IMR-90 (cell line): ENCODE measurements around the gene CST7. TPM values are rescaled to one million over a fixed set of nuclear protein-coding genes. Genes with fewer than 3 reads are reported as not detected.
A peak's percentile ranks its signal among the peaks of the same experiment; 100 is the strongest.

ENCODE experiments used
- ATAC-seq: fragments of 200-7000 bp; cut with Tn5 transposase; 2 replicates; pipeline ENCODE4 v1.9.1; 2020; ENCODE audit warnings: low read depth, mild to moderate bottlenecking, moderate library complexity
- BruUV-seq: library from RNA; stranded (reverse); fragments of 400-500 nt; replicated peaks from 2 replicates; lab custom pipeline; 2021; lab: Mats Ljungman, UMichigan
- CTCF ChIA-PET: fragments of 300-600 bp; formaldehyde crosslinking; extraction: SDS; loops from one replicate; lab custom pipeline; 2021; ENCODE audit warnings: antibody characterized with exemption; lab: Yijun Ruan, JAX
- POLR2A ChIA-PET: fragments of 300-600 bp; sonication (Branson Sonifier 250); formaldehyde crosslinking; loops from one replicate; lab custom pipeline; 2022; ENCODE audit warnings: antibody characterized with exemption; ENCODE audit not compliant: unreplicated experiment; lab: Charles Lee
- DNase-seq: peaks from one replicate; pipeline ENCODE4 v3.0.0; 2013
- H2AFZ ChIP-seq: replicated peaks from 2 replicates; pipeline ENCODE3; 2013; ENCODE audit warnings: low read length, mild to moderate bottlenecking; ENCODE audit not compliant: poor library complexity
- H2AK5ac ChIP-seq: 2 replicates; pipeline ENCODE4 v1.6.1; 2013; ENCODE audit warnings: low read depth, low read length, inconsistent platforms
- H2AK9ac ChIP-seq: replicated peaks from 2 replicates; pipeline ENCODE3; 2013; ENCODE audit warnings: mild to moderate bottlenecking, low read depth, low read length, moderate library complexity; ENCODE audit not compliant: poor library complexity
- H2BK120ac ChIP-seq: 2 replicates; pipeline ENCODE4 v1.6.1; 2013; ENCODE audit warnings: low read depth, low read length, inconsistent platforms
- H2BK15ac ChIP-seq: 3 replicates; pipeline ENCODE4 v1.6.1; 2013; ENCODE audit warnings: low read depth, low read length, inconsistent platforms
- H2BK20ac ChIP-seq: 2 replicates; pipeline ENCODE4 v1.6.1; 2013; ENCODE audit warnings: low read depth, mild to moderate bottlenecking, inconsistent platforms, low read length, moderate library complexity
- H2BK5ac ChIP-seq: 2 replicates; pipeline ENCODE4 v1.6.1; 2013; ENCODE audit warnings: mild to moderate bottlenecking, low read depth, low read length, inconsistent platforms; ENCODE audit not compliant: poor library complexity, severe bottlenecking
- H3K14ac ChIP-seq: replicated peaks from 2 replicates; pipeline ENCODE4 v1.6.1; 2013; ENCODE audit warnings: low read depth, low read length, inconsistent platforms
- H3K18ac ChIP-seq: 2 replicates; pipeline ENCODE4 v1.6.1; 2013; ENCODE audit warnings: low read depth, low read length, control low read depth
- H3K23ac ChIP-seq: 2 replicates; pipeline ENCODE4 v1.6.1; 2013; ENCODE audit warnings: low read depth, low read length, inconsistent platforms
- H3K27ac ChIP-seq: 2 replicates; pipeline ENCODE4 v1.5.1; 2013; ENCODE audit warnings: mild to moderate bottlenecking, control low read depth, low read length; ENCODE audit not compliant: insufficient read depth
- H3K27me3 ChIP-seq: 2 replicates; pipeline ENCODE4 v1.6.1; 2013; ENCODE audit warnings: low read length; ENCODE audit not compliant: control insufficient read depth, insufficient read depth
- H3K36me3 ChIP-seq: 2 replicates; pipeline ENCODE4 v1.6.1; 2013; ENCODE audit warnings: low read length, mixed read lengths; ENCODE audit not compliant: control insufficient read depth, insufficient read depth
- H3K4ac ChIP-seq: 2 replicates; pipeline ENCODE4 v1.6.1; 2013; ENCODE audit warnings: low read depth, low read length, inconsistent platforms
- H3K4me1 ChIP-seq: 2 replicates; pipeline ENCODE4 v1.6.1; 2013; ENCODE audit warnings: low read length, mixed read lengths; ENCODE audit not compliant: control insufficient read depth, insufficient read depth
- H3K4me2 ChIP-seq: 2 replicates; pipeline ENCODE4 v1.6.1; 2013; ENCODE audit warnings: low read depth, mild to moderate bottlenecking, control low read depth, low read length, moderate library complexity
- H3K4me3 ChIP-seq: 2 replicates; pipeline ENCODE4 v1.5.1; 2013; ENCODE audit warnings: low read depth, mild to moderate bottlenecking, control low read depth, low read length, moderate library complexity; ENCODE audit not compliant: insufficient read depth
- H3K56ac ChIP-seq: 2 replicates; pipeline ENCODE4 v1.6.1; 2013; ENCODE audit warnings: low read length, inconsistent platforms; ENCODE audit not compliant: insufficient read depth; ENCODE audit errors: extremely low read depth
- H3K79me1 ChIP-seq, 2 experiments: 2 replicates each; pipeline ENCODE4 v1.6.1; 2013; ENCODE audit warnings: low read length in 2 of 2, inconsistent platforms in 1 of 2, low read depth in 1 of 2
- H3K9ac ChIP-seq: 2 replicates; pipeline ENCODE4 v1.6.1; 2013; ENCODE audit warnings: low read depth, low read length, control low read depth
- H3K9me1 ChIP-seq: 2 replicates; pipeline ENCODE4 v1.6.1; 2013; ENCODE audit warnings: low read length, inconsistent platforms; ENCODE audit not compliant: insufficient read depth
- H3K9me3 ChIP-seq: 2 replicates; pipeline ENCODE4 v1.6.1; 2013; ENCODE audit warnings: low read length; ENCODE audit not compliant: control insufficient read depth, insufficient read depth
- H4K20me1 ChIP-seq: 2 replicates; pipeline ENCODE4 v1.6.1; 2013; ENCODE audit warnings: low read length, inconsistent platforms; ENCODE audit not compliant: insufficient read depth
- H4K5ac ChIP-seq: 2 replicates; pipeline ENCODE4 v1.6.1; 2013; ENCODE audit warnings: mild to moderate bottlenecking, low read depth, low read length, control low read depth
- H4K8ac ChIP-seq, 2 experiments: 2 replicates each; pipeline ENCODE4 v1.6.1; 2013; ENCODE audit warnings: low read depth in 2 of 2, low read length in 2 of 2, control low read depth in 1 of 2, inconsistent platforms in 1 of 2
- H4K91ac ChIP-seq: 2 replicates; pipeline ENCODE4 v1.6.1; 2013; ENCODE audit warnings: low read depth, low read length, inconsistent platforms; ENCODE audit not compliant: insufficient read depth
- CEBPB ChIP-seq: IDR thresholded peaks from 2 replicates; pipeline ENCODE4 v1.6.1; 2012; ENCODE audit warnings: low read depth, low read length, improper control_type of control experiment
- MAZ ChIP-seq: IDR thresholded peaks from 2 replicates; pipeline ENCODE4 v1.6.1; 2012; ENCODE audit warnings: low read depth, mild to moderate bottlenecking, low read length, improper control_type of control experiment, moderate library complexity, borderline replicate concordance
- WGBS, 2 experiments: methylation state at CpG; one replicate each; pipeline versions ENCODE4 v1.1.5 to v1.1.7; 2013; ENCODE audit warnings: missing lambda C conversion rate in 2 of 2; ENCODE audit not compliant: insufficient read length in 1 of 2; ENCODE audit errors: extremely low coverage in 2 of 2; 5-methylcytosine and 5-hydroxymethylcytosine counted together
- dilution Hi-C: fragments of 300-500 bp; cut with HindIII; formaldehyde crosslinking; loops from one replicate; pipeline ENCODE4 v1.14.3; 2018; ENCODE audit warnings: low sequenced_read_pairs; ENCODE audit not compliant: unreplicated experiment
- in situ Hi-C: fragments of 300-500 bp; cut with MboI; formaldehyde crosslinking; loops from 3 replicates; pipeline ENCODE4 v1.14.3; 2019; ENCODE audit warnings: low sequenced_read_pairs, inconsistent platforms, mixed read lengths
- intact Hi-C: fragments of 100-400 bp; cut with micrococcal nuclease; formaldehyde crosslinking; loops from 2 replicates; pipeline ENCODE4 v1.10.0; 2022
- polyA plus RNA-seq, 3 experiments: library from polyadenylated mRNA; depleted of rRNA; stranded (reverse); fragments of >200 nt; gene quantifications; 2 replicates each; pipeline ENCODE4 v1.2.3, GENCODE V29; 2012; ENCODE audit warnings: low replicate concordance in 1 of 3
- total RNA-seq: library from RNA; depleted of rRNA; stranded (reverse); fragments of >200 nt; gene quantifications from 2 replicates; pipeline ENCODE4 v1.2.3, GENCODE V29; 2012

CST7 gene
- total and polyA plus RNA-seq, 2 of the 4 experiments (the other 2 are of a cell fraction) = not detected

- H3K14ac ChIP-seq = no peak overlapping the region
- H2BK5ac ChIP-seq = no peak overlapping the region
- H2AK5ac ChIP-seq = no peak overlapping the region
- H3K9me3 ChIP-seq = no peaks in the 10 kb centered on the region
- no peak overlapping the region for H3K18ac ChIP-seq
- H2AK9ac ChIP-seq = no peak overlapping the region
- no peak for TF ChIP-seq MAZ
- TF ChIP-seq CEBPB = 0 out of 2 replicates have a peak, but pooled peaks have one; percentile 16
- POLR2A ChIA-PET = no interaction called here
- H3K9ac ChIP-seq = no peak overlapping the region
- H2BK15ac ChIP-seq = no peak overlapping the region
- no peaks in the 10 kb centered on the region for H4K20me1 ChIP-seq
- no peak overlapping the region for H4K5ac ChIP-seq
- H2BK120ac ChIP-seq = no peak overlapping the region
- no peak overlapping the region for H3K4ac ChIP-seq
- no peaks in the 10 kb centered on the region for H3K4me1 ChIP-seq
- no TSS peak for BruUV-seq
- H3K9me1 ChIP-seq = no peaks in the 10 kb centered on the region
- no peak for ATAC-seq
- no peaks in the 10 kb centered on the region for H3K79me1 ChIP-seq
- DNase-seq = no peak
- dilution Hi-C loops (no loop called here), intact Hi-C loops (no loop called here), in situ Hi-C loops (loop anchor here (25.0 kb wide), 1 partner anchor 970 kb away; no protein-coding TSS in a partner anchor)
- no peak overlapping the region for H3K4me2 ChIP-seq
- H4K91ac ChIP-seq = no peak overlapping the region
- no peak overlapping the region for H3K23ac ChIP-seq
- H2AFZ ChIP-seq = no peak overlapping the region
- no CpG with 5 or more reads among the region's 1 CpG for WGBS, 2 experiments
- H3K4me3 ChIP-seq = no peak overlapping the region
- CTCF ChIA-PET = no interaction called here
- H3K56ac ChIP-seq = no peak overlapping the region
- H2BK20ac ChIP-seq = no peak overlapping the region
- H4K8ac ChIP-seq = no peak overlapping the region
- no peak overlapping the region for H3K27ac ChIP-seq
- H3K36me3 ChIP-seq = no peaks in the 10 kb centered on the region
- H3K27me3 ChIP-seq = peaks cover 3% of the 10 kb centered on the region; the same call in 1 of the 2 replicates
Measured at GRCh38 chr20:24906806-24907205, 42.3 kb upstream of the CST7 start.
